Liver (tissue), 9 donors: ENCODE results near the gene THADA. TPM values are rescaled to one million over a fixed set of nuclear protein-coding genes. Genes with fewer than 3 reads are reported as not detected.

ENCODE experiments used
- DNase-seq: peaks from one replicate; pipeline ENCODE4 v3.0.0-alpha.2; 2017; ENCODE audit warnings: low spot score
- H3K27ac ChIP-seq, 2 donors: one replicate each; pipeline ENCODE4 v1.7.0; 2013; ENCODE audit warnings: inconsistent platforms in 2 of 2, low read length in 2 of 2, control low read depth in 1 of 2, low read depth in 1 of 2, mild to moderate bottlenecking in 1 of 2
- H3K27me3 ChIP-seq, 4 donors: one replicate each; pipeline versions ENCODE4 v1.6.1 to v1.7.0; 2013; ENCODE audit warnings: low read length in 3 of 4, inconsistent platforms in 1 of 4, mild to moderate bottlenecking in 1 of 4, moderate library complexity in 1 of 4; ENCODE audit not compliant: control insufficient read depth in 4 of 4, insufficient read depth in 4 of 4
- H3K36me3 ChIP-seq, 4 donors: one replicate each; pipeline versions ENCODE4 v1.6.1 to v1.7.0; 2013; ENCODE audit warnings: low read length in 3 of 4, mild to moderate bottlenecking in 3 of 4, low read depth in 1 of 4, moderate library complexity in 1 of 4; ENCODE audit not compliant: control insufficient read depth in 4 of 4, insufficient read depth in 3 of 4
- H3K4me1 ChIP-seq, 4 donors: one replicate each; pipeline versions ENCODE4 v1.6.1 to v1.7.0; 2013; ENCODE audit warnings: low read length in 3 of 4, mild to moderate bottlenecking in 3 of 4, moderate library complexity in 1 of 4; ENCODE audit not compliant: control insufficient read depth in 4 of 4, insufficient read depth in 4 of 4
- H3K4me3 ChIP-seq, 3 donors: one replicate each; pipeline versions ENCODE4 v1.6.1 to v1.7.0; 2013; ENCODE audit warnings: low read length in 3 of 3, control low read depth in 1 of 3, low read depth in 1 of 3, mild to moderate bottlenecking in 1 of 3
- H3K9ac ChIP-seq, 2 donors: one replicate each; pipeline ENCODE4 v1.7.0; 2013; ENCODE audit warnings: low read length in 2 of 2, mild to moderate bottlenecking in 2 of 2, moderate library complexity in 2 of 2, control low read depth in 1 of 2, low read depth in 1 of 2
- H3K9me3 ChIP-seq, 4 donors: one replicate each; pipeline versions ENCODE4 v1.6.1 to v1.7.0; 2013; ENCODE audit warnings: low read length in 3 of 4; ENCODE audit not compliant: control insufficient read depth in 4 of 4
- CTCF ChIP-seq: fragments of 150-350 bp; IDR thresholded peaks from 2 replicates; pipeline ENCODE4 v1.5.1; 2017; ENCODE audit warnings: improper control_type of control experiment, low read depth, low read length; ENCODE audit not compliant: missing input control
- EGR1 ChIP-seq, 2 donors: IDR thresholded peaks; 2 replicates each; pipeline ENCODE4 v1.6.1; 2016 to 2018; ENCODE audit warnings: antibody characterized with exemption in 2 of 2, low read depth in 2 of 2
- FOXA2 ChIP-seq: IDR thresholded peaks from 2 replicates; pipeline ENCODE4 v1.6.1; 2016; ENCODE audit warnings: antibody characterized with exemption
- GABPA ChIP-seq, 2 donors: IDR thresholded peaks in 1 of 2; conservative IDR thresholded peaks in 1 of 2; 2 replicates each; pipeline ENCODE4 v1.6.1; 2016; ENCODE audit warnings: antibody characterized with exemption in 2 of 2, mild to moderate bottlenecking in 1 of 2, moderate library complexity in 1 of 2
- HNF4A ChIP-seq, 2 donors: conservative IDR thresholded peaks; 2 replicates each; pipeline ENCODE4 v1.6.1; 2016; ENCODE audit warnings: antibody characterized with exemption in 2 of 2, mild to moderate bottlenecking in 2 of 2
- HNF4G ChIP-seq: IDR thresholded peaks from 2 replicates; pipeline ENCODE4 v1.6.1; 2016; ENCODE audit warnings: antibody characterized with exemption
- JUND ChIP-seq, 2 donors: IDR thresholded peaks; 2 replicates each; pipeline ENCODE4 v1.6.1; 2016; ENCODE audit warnings: antibody characterized with exemption in 2 of 2
- MAX ChIP-seq: IDR thresholded peaks from 2 replicates; pipeline ENCODE4 v1.6.1; 2016; ENCODE audit warnings: antibody characterized with exemption
- NR2F2 ChIP-seq: IDR thresholded peaks from 2 replicates; pipeline ENCODE4 v1.6.1; 2016; ENCODE audit warnings: antibody characterized with exemption
- RAD21 ChIP-seq, 2 donors: IDR thresholded peaks; 2 replicates each; pipeline ENCODE4 v1.6.1; 2016; ENCODE audit warnings: antibody characterized with exemption in 2 of 2, mild to moderate bottlenecking in 2 of 2
- REST ChIP-seq: IDR thresholded peaks from 2 replicates; pipeline ENCODE4 v1.6.1; 2016; ENCODE audit warnings: antibody characterized with exemption, mild to moderate bottlenecking
- RXRA ChIP-seq, 2 donors: IDR thresholded peaks; 2 replicates each; pipeline ENCODE4 v1.6.1; 2017 to 2018; ENCODE audit warnings: antibody characterized with exemption in 2 of 2, mild to moderate bottlenecking in 1 of 2
- SP1 ChIP-seq: IDR thresholded peaks from 2 replicates; pipeline ENCODE4 v1.6.1; 2018; ENCODE audit warnings: antibody characterized with exemption, mild to moderate bottlenecking
- YY1 ChIP-seq: IDR thresholded peaks from 2 replicates; pipeline ENCODE4 v1.6.1; 2016; ENCODE audit warnings: antibody characterized with exemption, mild to moderate bottlenecking
- ZBTB33 ChIP-seq: IDR thresholded peaks from 2 replicates; pipeline ENCODE4 v1.6.1; 2016; ENCODE audit warnings: antibody characterized with exemption
- WGBS: extraction: QIAGEN DNeasy Blood & Tissue Kit; methylation state at CpG from one replicate; pipeline ENCODE4 v1.1.7; 2013; 5-methylcytosine and 5-hydroxymethylcytosine counted together
- polyA plus RNA-seq, 2 donors: library from polyadenylated mRNA; stranded (reverse) in 1 of 2; unstranded in 1 of 2; fragments of 200-250 nt in 1 of 2; fragments of >200 nt in 1 of 2; fragmentation: Nextera tagmentation in 1 of 2; extraction: Ambion mirVana in 1 of 2; gene quantifications; one replicate each; pipeline versions ENCODE4 v1.2.1 to v1.2.3, GENCODE V29; 2013 to 2015
- total RNA-seq, 2 donors: library from RNA; depleted of rRNA; stranded (reverse); fragments of >200 nt; gene quantifications; one replicate each; pipeline ENCODE4 v1.2.3, GENCODE V29; 2014
- donor health status: healthy.
- donor health status: healthy.
- donor health status: healthy.
- donor health status: healthy.
- donor health status: healthy.

The THADA gene
- total and polyA plus RNA-seq, 4 donors: 12.0 to 37.2 (median 22.3) TPM

- 83% methylated on average over 2 of the region's 2 CpGs for WGBS
- H3K27me3 ChIP-seq: no peaks in the 10 kb centered on the region
- H3K4me1 ChIP-seq: peaks cover 2 to 14% (median 9%) of the 10 kb centered on the region in 4 donors
- TF ChIP-seq FOXA2: no peak
- no peak for TF ChIP-seq ZBTB33
- TF ChIP-seq JUND (IDR thresholded peaks at IDR 0.05): no peak
- TF ChIP-seq REST: no peak
- no peak for TF ChIP-seq EGR1 (IDR thresholded peaks at IDR 0.05; ENCODE audit: low read depth in 2 of 2)
- TF ChIP-seq SP1: no peak
- no peak for TF ChIP-seq HNF4G
- TF ChIP-seq CTCF: no peak
- TF ChIP-seq HNF4A (conservative IDR thresholded peaks at IDR 0.05): no peak
- TF ChIP-seq RAD21 (IDR thresholded peaks at IDR 0.05): no peak
- no peak for TF ChIP-seq RXRA (IDR thresholded peaks at IDR 0.05)
- TF ChIP-seq YY1: no peak
- no peak for DNase-seq
- peaks cover 0 to 2% (median 0%) of the 10 kb centered on the region in 4 donors for H3K36me3 ChIP-seq
- no peak overlapping the region for H3K27ac ChIP-seq
- H3K9ac ChIP-seq: no peak overlapping the region
- H3K4me3 ChIP-seq: no peak overlapping the region
- no peaks in the 10 kb centered on the region for H3K9me3 ChIP-seq
These were observed 288.8 kb downstream of the THADA start for GRCh38 chr2:43307046-43307445.

- Histone ChIP-seq H3K27ac (peak overlapping the region; percentile 30 to 39), H3K36me3 (peaks cover 0 to 2% (median 0%) of the 10 kb centered on the region in 4 donors), H3K27me3 (no peaks in the 10 kb centered on the region), H3K9ac (no peak overlapping the region), H3K4me1 (peaks cover 3 to 15% (median 11%) of the 10 kb centered on the region in 4 donors), H3K4me3 (no peak overlapping the region), H3K9me3 (no peaks in the 10 kb centered on the region)
- no peak for DNase-seq
- 98% methylated on average over 5 of the region's 5 CpGs for WGBS
- TF ChIP-seq EGR1 (IDR thresholded peaks at IDR 0.05; ENCODE audit: low read depth in 2 of 2): no peak
- TF ChIP-seq MAX: no peak
- TF ChIP-seq HNF4A (conservative IDR thresholded peaks at IDR 0.05): no peak
- no peak for TF ChIP-seq YY1
- TF ChIP-seq HNF4G: no peak
- TF ChIP-seq RXRA (IDR thresholded peaks at IDR 0.05): no peak
- no peak for TF ChIP-seq CTCF
- no peak for TF ChIP-seq FOXA2
- no peak for TF ChIP-seq GABPA (IDR thresholded peaks at IDR 0.05 in 1 of 2, conservative IDR thresholded peaks at IDR 0.05 in 1 of 2)
- TF ChIP-seq REST: no peak
- TF ChIP-seq JUND (IDR thresholded peaks at IDR 0.05): no peak
- TF ChIP-seq SP1: no peak
- TF ChIP-seq NR2F2: no peak
- TF ChIP-seq RAD21 (IDR thresholded peaks at IDR 0.05): no peak
These were observed 289.6 kb downstream of the THADA start for GRCh38 chr2:43306197-43306596.
